Gastrocnemius medialis (tissue), 4 donors: ENCODE data around the gene SLC25A36. TPM values are rescaled to one million over a fixed set of nuclear protein-coding genes. Genes with fewer than 3 reads are reported as not detected.

ENCODE experiments used
- ATAC-seq, 2 donors: fragments of 150-250 bp; one replicate each; pipeline ENCODE4 v1.9.1; 2016
- DNase-seq, 2 donors: peaks; one replicate each; pipeline ENCODE4 v3.0.0-alpha.2; 2019
- H3K27ac ChIP-seq, 4 donors: fragments of 200-600 bp; sonication (generic); 1 replicate in 1 of 4; 2 replicates in 3 of 4; pipeline ENCODE4 v1.5.1; 2016 to 2018; ENCODE audit warnings: mild to moderate bottlenecking in 2 of 4, moderate library complexity in 1 of 4
- H3K27me3 ChIP-seq, 3 donors: fragments of 200-600 bp; sonication (generic) in 2 of 3; 1 replicate in 1 of 3; 2 replicates in 2 of 3; pipeline versions ENCODE4 v1.5.1 to v1.6.0; 2016 to 2019; ENCODE audit warnings: mild to moderate bottlenecking in 1 of 3, moderate library complexity in 1 of 3
- H3K36me3 ChIP-seq, 2 donors: fragments of 200-600 bp; sonication (generic) in 1 of 2; one replicate each; pipeline ENCODE4 v1.5.1; 2017 to 2018
- H3K4me1 ChIP-seq, 2 donors: fragments of 200-600 bp; sonication (generic) in 1 of 2; one replicate each; pipeline ENCODE4 v1.5.1; 2016 to 2017; ENCODE audit warnings: mild to moderate bottlenecking in 2 of 2
- H3K4me3 ChIP-seq, 4 donors: fragments of 200-600 bp; sonication (generic) in 3 of 4; 1 replicate in 1 of 4; 2 replicates in 3 of 4; pipeline ENCODE4 v1.5.1; 2016 to 2019; ENCODE audit warnings: mild to moderate bottlenecking in 2 of 4
- H3K9me3 ChIP-seq, 3 donors: fragments of 200-600 bp; sonication (generic) in 2 of 3; 1 replicate in 1 of 3; 2 replicates in 2 of 3; pipeline ENCODE4 v1.5.1; 2016 to 2019
- CTCF ChIP-seq, 5 experiments: fragments of 450-650 bp in 3 of 5; fragments of 200-600 bp in 2 of 5; sonication (generic) in 2 of 5; IDR thresholded peaks in 4 of 5; conservative IDR thresholded peaks in 1 of 5; 1 replicate in 4 of 5; 2 replicates in 1 of 5; pipeline ENCODE4 v1.5.1; 2016 to 2019; ENCODE audit warnings: antibody characterized with exemption in 5 of 5, mild to moderate bottlenecking in 3 of 5, moderate library complexity in 3 of 5
- POLR2A ChIP-seq, 2 donors: fragments of 450-650 bp; IDR thresholded peaks; one replicate each; pipeline ENCODE4 v1.6.1; 2017; ENCODE audit warnings: antibody characterized with exemption in 2 of 2, mild to moderate bottlenecking in 2 of 2, moderate library complexity in 2 of 2
- in situ Hi-C, 4 donors: fragments of 200-750 bp; cut with MboI; loops; one replicate each; pipeline versions ENCODE4 v1.15.0 to v1.8.0; 2017; ENCODE audit warnings: low sequenced_read_pairs in 4 of 4
- intact Hi-C: fragments of 100-400 bp; cut with DNase I; formaldehyde crosslinking; loops from one replicate; pipeline ENCODE4 v1.15.1; 2023; ENCODE audit warnings: low total_unique reads
- total RNA-seq, 4 donors: library from RNA; depleted of rRNA; stranded (reverse); fragments of >200 nt; gene quantifications; one replicate each; pipeline versions ENCODE4 v1.1.0 to v1.2.3, GENCODE V29; 2016

Gene SLC25A36
- total RNA-seq, result 10 to 100 TPM; 17.3 to 74.7 (median 35.0) TPM

GRCh38 chr3:140941434-140942220 lies at the start of gene SLC25A36:
SLC25A36 (plus strand) TSS chr3:140941836; CDS start chr3:140942055, 219 bp downstream.
- DNase-seq (peak; percentile 96 to 97), ATAC-seq (peak; percentile 99)
- in situ Hi-C loops, result loop anchor here in 1 of 4 donors (25.0 kb wide), 1 partner anchor 471 kb away; no protein-coding TSS in a partner anchor
- peak within 1 kb of the TSS; percentile 66 to 97 (median 94) for H3K4me3 ChIP-seq
- H3K27me3 ChIP-seq, result no peaks in the 10 kb centered on the region
- no peaks in the 10 kb centered on the region for H3K9me3 ChIP-seq
- H3K27ac ChIP-seq, result peak within 1 kb of the TSS; percentile 97 to 99 (median 99)
- H3K4me1 ChIP-seq, result peaks cover 36 to 38% of the 10 kb centered on the region in 2 donors
- intact Hi-C loops, result loop anchor here (2.0 to 5.0 kb wide), 2 partner anchors 17 to 301 kb away; no protein-coding TSS in a partner anchor
- no peaks in the 10 kb centered on the region for H3K36me3 ChIP-seq
- TF ChIP-seq POLR2A (IDR thresholded peaks at IDR 0.05) (peak; percentile 96 to 98), CTCF (IDR thresholded peaks at IDR 0.05 in 4 of 5, conservative IDR thresholded peaks at IDR 0.05 in 1 of 5) (peak in 1 of 5 experiments; percentile 30)

- in situ Hi-C loops, result loop anchor here in 3 of 4 donors (5.0 to 25.0 kb wide), 6 partner anchors 78 to 298 kb away; no protein-coding TSS in a partner anchor
- no peak for DNase-seq
Measured at GRCh38 chr3:140896997-140897396, 44.6 kb upstream of the SLC25A36 start.

GRCh38 chr3:140898340-140899180 lies 43.1 kb upstream of the SLC25A36 start:
- ATAC-seq (peak; percentile 68 to 72), DNase-seq (no peak)
- TF ChIP-seq CTCF (IDR thresholded peaks at IDR 0.05 in 4 of 5, conservative IDR thresholded peaks at IDR 0.05 in 1 of 5) (peak; percentile 24 to 53 (median 48)), POLR2A (IDR thresholded peaks at IDR 0.05) (no peak)
- in situ Hi-C loops (loop anchor here in 3 of 4 donors (5.0 to 25.0 kb wide), 6 partner anchors 76 to 296 kb away; no protein-coding TSS in a partner anchor), intact Hi-C loops (loop anchor here (1.0 to 5.0 kb wide), 3 partner anchors 75 to 294 kb away; no protein-coding TSS in a partner anchor)
- Histone ChIP-seq H3K27ac (no peak overlapping the region), H3K36me3 (no peaks in the 10 kb centered on the region), H3K4me3 (no peak overlapping the region), H3K27me3 (no peaks in the 10 kb centered on the region), H3K4me1 (peaks cover 7 to 11% of the 10 kb centered on the region in 2 donors), H3K9me3 (no peaks in the 10 kb centered on the region)

More at GRCh38 chr3:140896997-140897396, 44.6 kb upstream of the SLC25A36 start:
- Histone ChIP-seq H3K27me3 (no peaks in the 10 kb centered on the region), H3K36me3 (no peaks in the 10 kb centered on the region), H3K4me1 (peaks cover 7 to 11% of the 10 kb centered on the region in 2 donors), H3K27ac (no peak overlapping the region), H3K9me3 (no peaks in the 10 kb centered on the region), H3K4me3 (no peak overlapping the region)
- ATAC-seq, result no peak
- TF ChIP-seq POLR2A (IDR thresholded peaks at IDR 0.05) (no peak), CTCF (IDR thresholded peaks at IDR 0.05 in 4 of 5, conservative IDR thresholded peaks at IDR 0.05 in 1 of 5) (no peak)
- intact Hi-C loops, result loop anchor here (5.0 kb wide), 1 partner anchor 210 kb away; no protein-coding TSS in a partner anchor

GRCh38 chr3:140899363-140899762 lies 42.3 kb upstream of the SLC25A36 start:
- H3K36me3 ChIP-seq, result no peaks in the 10 kb centered on the region
- in situ Hi-C loops (loop anchor here in 3 of 4 donors (5.0 to 25.0 kb wide), 6 partner anchors 75 to 295 kb away; no protein-coding TSS in a partner anchor), intact Hi-C loops (loop anchor here (5.0 kb wide), 1 partner anchor 208 kb away; no protein-coding TSS in a partner anchor)
- H3K4me3 ChIP-seq, result no peak overlapping the region
- H3K27ac ChIP-seq, result no peak overlapping the region
- H3K9me3 ChIP-seq, result no peaks in the 10 kb centered on the region
- H3K4me1 ChIP-seq, result peaks cover 7 to 11% of the 10 kb centered on the region in 2 donors
- TF ChIP-seq POLR2A (IDR thresholded peaks at IDR 0.05), result no peak
- no peak for TF ChIP-seq CTCF (IDR thresholded peaks at IDR 0.05 in 4 of 5, conservative IDR thresholded peaks at IDR 0.05 in 1 of 5)
- DNase-seq, result peak in 1 of 2 donors; percentile 23
- peak in 1 of 2 donors; percentile 45 for ATAC-seq
- no peaks in the 10 kb centered on the region for H3K27me3 ChIP-seq
